ENCODE measurements around the gene DNAJB11. TPM values are rescaled to one million over a fixed set of nuclear protein-coding genes. Genes with fewer than 3 reads are reported as not detected.
A peak's percentile ranks its signal among the peaks of the same experiment; 100 is the strongest.

The DNAJB11 gene
- total and polyA plus RNA-seq, 2 donors (not counting 1 experiment from before 2014, with no cell fraction given), result 17.9 to 27.7 TPM

- ATAC-seq (ENCODE audit: low read depth), result peak; percentile 71
- Mint-ChIP-seq H3K27ac (peak overlapping the region; percentile 90), H3K4me3 (peak overlapping the region; percentile 42), H3K4me1 (peaks cover 79% of the 10 kb centered on the region), H3K27me3 (peaks cover 3% of the 10 kb centered on the region), H3K9me3 (ENCODE audit: insufficient read depth) (no peaks in the 10 kb centered on the region)
- no peaks in the 10 kb centered on the region for H4K20me1 ChIP-seq (ENCODE audit: control insufficient read depth, insufficient read depth, low read length, poor library complexity, severe bottlenecking)
- H3K36me3 ChIP-seq (replicated peaks in 1 of 2; ENCODE audit: control extremely low read depth in 1 of 2, control insufficient read depth in 1 of 2, extremely low read depth in 1 of 2, insufficient read depth in 2 of 2, low read length in 1 of 2), result no peaks in the 10 kb centered on the region
- CTCF ChIA-PET, result interaction anchor here (0.5 to 3.8 kb wide), 11 partner anchors 8 to 614 kb away, joined by 3 to 24 read pairs (median 3); no protein-coding TSS in a partner anchor
- peak; percentile 84 for DNase-seq
- H3K79me2 ChIP-seq (ENCODE audit: control insufficient read depth, insufficient read depth, low read length), result no peaks in the 10 kb centered on the region
- intact Hi-C loops (cut with micrococcal nuclease), result no loop called here
- peaks cover 0 to 5% (median 2%) of the 10 kb centered on the region in 3 donors for H3K9me3 ChIP-seq (ENCODE audit: control extremely low read depth in 1 of 3, control insufficient read depth in 2 of 3, insufficient read depth in 1 of 3, low read length in 2 of 3)
- peak overlapping the region in 1 of 5 experiments; percentile 15 for H3K4me3 ChIP-seq (ENCODE audit: control extremely low read depth in 1 of 5, extremely low read depth in 1 of 5, insufficient read depth in 1 of 5, low read depth in 2 of 5, low read length in 4 of 5)
- peak overlapping the region; percentile 52 for H3K4me2 ChIP-seq (replicated peaks; ENCODE audit: low read depth, low read length, poor library complexity, severe bottlenecking)
- H3K27me3 ChIP-seq (replicated peaks in 1 of 4; ENCODE audit: control extremely low read depth in 1 of 4, control insufficient read depth in 3 of 4, insufficient read depth in 4 of 4, low read length in 3 of 4), result peaks cover 0 to 4% (median 1%) of the 10 kb centered on the region in 4 experiments
- peak overlapping the region; percentile 6 for H2AFZ ChIP-seq (ENCODE audit: insufficient read depth, low read depth, low read length, poor library complexity, severe bottlenecking)
- TF ChIP-seq EZH2 (IDR thresholded peaks at IDR 0.05; ENCODE audit: borderline replicate concordance, insufficient read depth, low read depth, low read length, poor library complexity, severe bottlenecking) (no peak), CTCF (IDR thresholded peaks at IDR 0.05) (no peak)
- H3K9ac ChIP-seq (ENCODE audit: low read length), result no peak overlapping the region
- H3K27ac ChIP-seq (ENCODE audit: low read length in 2 of 2), result peak overlapping the region; percentile 74 to 79
- POLR2A ChIA-PET, result interaction anchor here (0.9 to 1.0 kb wide), 2 partner anchors 8 to 14 kb away, joined by 3 read pairs; no protein-coding TSS in a partner anchor
- H3K4me1 ChIP-seq (ENCODE audit: control insufficient read depth in 2 of 2, insufficient read depth in 2 of 2, low read length in 2 of 2), result peaks cover 58 to 65% of the 10 kb centered on the region in 2 donors
- 13% methylated on average over 4 of the region's 6 CpGs for WGBS (ENCODE audit: insufficient coverage)
Observed at GRCh38 chr3:186526256-186526606, 44.3 kb upstream of the DNAJB11 start.

GRCh38 chr3:186529201-186529999, 41.1 kb upstream of the DNAJB11 start:
- WGBS (ENCODE audit: insufficient coverage), result 57% methylated on average over 10 of the region's 11 CpGs
- Histone ChIP-seq H2AFZ (ENCODE audit: insufficient read depth, low read depth, low read length, poor library complexity, severe bottlenecking) (no peak overlapping the region), H3K4me1 (ENCODE audit: control insufficient read depth in 2 of 2, insufficient read depth in 2 of 2, low read length in 2 of 2) (peaks cover 76 to 84% of the 10 kb centered on the region in 2 donors), H3K4me3 (ENCODE audit: control extremely low read depth in 1 of 5, extremely low read depth in 1 of 5, insufficient read depth in 1 of 5, low read depth in 2 of 5, low read length in 4 of 5) (no peak overlapping the region), H4K20me1 (ENCODE audit: control insufficient read depth, insufficient read depth, low read length, poor library complexity, severe bottlenecking) (no peaks in the 10 kb centered on the region), H3K27me3 (replicated peaks in 1 of 4; ENCODE audit: control extremely low read depth in 1 of 4, control insufficient read depth in 3 of 4, insufficient read depth in 4 of 4, low read length in 3 of 4) (peaks cover 0 to 2% (median 0%) of the 10 kb centered on the region in 4 experiments), H3K4me2 (replicated peaks; ENCODE audit: low read depth, low read length, poor library complexity, severe bottlenecking) (peak overlapping the region; percentile 31), H3K79me2 (ENCODE audit: control insufficient read depth, insufficient read depth, low read length) (no peaks in the 10 kb centered on the region), H3K36me3 (replicated peaks in 1 of 2; ENCODE audit: control extremely low read depth in 1 of 2, control insufficient read depth in 1 of 2, extremely low read depth in 1 of 2, insufficient read depth in 2 of 2, low read length in 1 of 2) (no peaks in the 10 kb centered on the region), H3K9ac (ENCODE audit: low read length) (no peak overlapping the region), H3K27ac (ENCODE audit: low read length in 2 of 2) (peak overlapping the region in 1 of 2 donors; percentile 61), H3K9me3 (ENCODE audit: control extremely low read depth in 1 of 3, control insufficient read depth in 2 of 3, insufficient read depth in 1 of 3, low read length in 2 of 3) (peaks cover 0 to 5% (median 2%) of the 10 kb centered on the region in 3 donors)
- ChIA-PET CTCF (interaction anchor here (0.6 to 2.8 kb wide), 13 partner anchors 10 to 586 kb away, joined by 3 to 27 read pairs (median 5); partner anchors contain the start of gene TBCCD1), POLR2A (no interaction called here)
- Mint-ChIP-seq H3K27ac (peak overlapping the region; percentile 34), H3K4me1 (peaks cover 88% of the 10 kb centered on the region), H3K9me3 (ENCODE audit: insufficient read depth) (no peaks in the 10 kb centered on the region), H3K4me3 (peak overlapping the region; percentile 0), H3K27me3 (no peaks in the 10 kb centered on the region)
- DNase-seq (peak; percentile 61), ATAC-seq (ENCODE audit: low read depth) (no peak)
- peak; percentile 23 for TF ChIP-seq CTCF (IDR thresholded peaks at IDR 0.05)
- TF ChIP-seq EZH2 (IDR thresholded peaks at IDR 0.05; ENCODE audit: borderline replicate concordance, insufficient read depth, low read depth, low read length, poor library complexity, severe bottlenecking), result no peak
- intact Hi-C loops (cut with micrococcal nuclease), result no loop called here

Measured in B cell (primary cell).